CD4-positive, CD25-positive, alpha-beta regulatory T cell (primary cell): Measurements from ENCODE around the gene MMP10. TPM values are rescaled to one million over a fixed set of nuclear protein-coding genes. Genes with fewer than 3 reads are reported as not detected.

ENCODE experiments used
- polyA plus RNA-seq, 4 donors: library from polyadenylated mRNA; unstranded; fragments of 300-500 nt; fragmentation: Illumina TruSeq; gene quantifications; one replicate each; pipeline ENCODE4 v1.2.3, GENCODE V29; 2021
- total RNA-seq: library from RNA; stranded (reverse); gene quantifications from one replicate; pipeline ENCODE4 v1.2.3, GENCODE V29; 2022

The MMP10 gene
- total and polyA plus RNA-seq, 5 donors from 2014 or later, result not detected

Other genes with a start within 250 kb of the MMP10 start
- gene MMP7, start 249.9 kb downstream of the MMP10 start, total RNA-seq, result not detected
- gene MMP7, start 249.9 kb downstream of the MMP10 start, polyA plus RNA-seq, result under 1 TPM in 1 of 4 donors, not detected in 3; 0.16 TPM
- gene MMP20, start 155.3 kb downstream of the MMP10 start, total RNA-seq, result not detected
- not detected for gene MMP20, start 155.3 kb downstream of the MMP10 start, polyA plus RNA-seq
- gene MMP27, start 74.9 kb downstream of the MMP10 start, total RNA-seq, result not detected
- gene MMP27, start 74.9 kb downstream of the MMP10 start, polyA plus RNA-seq, result not detected
- gene MMP8, start 55.7 kb downstream of the MMP10 start, total RNA-seq, result not detected
- gene MMP8, start 55.7 kb downstream of the MMP10 start, polyA plus RNA-seq, result not detected
- gene MMP1, start 17.5 kb upstream of the MMP10 start, total RNA-seq, result not detected
- gene MMP1, start 17.5 kb upstream of the MMP10 start, polyA plus RNA-seq, result not detected
- not detected for gene MMP3, start 63.0 kb upstream of the MMP10 start, total RNA-seq
- not detected for gene MMP3, start 63.0 kb upstream of the MMP10 start, polyA plus RNA-seq
- gene MMP12, start 94.4 kb upstream of the MMP10 start, total RNA-seq, result not detected
- not detected for gene MMP12, start 94.4 kb upstream of the MMP10 start, polyA plus RNA-seq
- gene MMP13, start 175.1 kb upstream of the MMP10 start, total RNA-seq, result not detected
- not detected for gene MMP13, start 175.1 kb upstream of the MMP10 start, polyA plus RNA-seq